Fibroblast of mammary gland (primary cell): ENCODE data around the gene FAM236B.
A peak's percentile ranks its signal among the peaks of the same experiment; 100 is the strongest.
"Not testable (repeated sequence)": the region's sequence is repeated elsewhere in the genome, so short reads cannot be mapped to it uniquely, and the experiment has no call there.

Experiments used
- DNase-seq: peaks from one replicate; pipeline ENCODE4 v3.0.0-alpha.2; 2010; ENCODE audit warnings: low read depth
- H3K4me3 ChIP-seq: 2 replicates; pipeline ENCODE4 v1.5.1; 2011; ENCODE audit warnings: low read depth, mild to moderate bottlenecking, low read length, moderate library complexity; ENCODE audit not compliant: control insufficient read depth
- TF ChIP-seq, protein P1 (sequence below): conservative IDR thresholded peaks from 2 replicates; pipeline ENCODE4 v1.5.1; 2011; ENCODE audit warnings: low read depth, low read length, inconsistent platforms; ENCODE audit not compliant: control insufficient read depth, insufficient read depth

Gene FAM236B

DNA sequence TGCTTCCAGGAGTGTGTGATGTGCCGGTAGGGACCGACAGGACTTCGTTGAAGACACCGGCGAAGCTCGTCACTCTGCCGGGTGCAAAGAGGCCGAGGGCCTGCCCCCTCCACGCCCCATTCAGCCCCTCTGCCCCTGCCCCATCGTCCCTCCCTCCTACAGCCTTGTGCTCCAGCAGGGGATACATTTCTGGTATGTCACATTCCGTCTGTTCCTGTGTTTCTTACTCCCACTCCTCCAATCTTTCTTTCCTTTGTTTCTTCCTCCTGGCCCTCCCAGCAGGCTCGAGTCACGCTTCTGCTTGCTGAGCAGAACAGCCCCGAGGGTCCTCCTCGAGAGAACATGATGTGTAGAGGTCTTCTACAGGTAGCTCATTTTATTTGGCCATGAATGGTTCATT, at the start of gene FAM236B:
Gene FAM236B, minus strand, starts transcription at position 101 of the 400 bp plus-strand sequence. Its CDS starts 100 bp downstream, at position 1.
- H3K4me3 ChIP-seq, DNase-seq: not testable (repeated sequence)

DNA sequence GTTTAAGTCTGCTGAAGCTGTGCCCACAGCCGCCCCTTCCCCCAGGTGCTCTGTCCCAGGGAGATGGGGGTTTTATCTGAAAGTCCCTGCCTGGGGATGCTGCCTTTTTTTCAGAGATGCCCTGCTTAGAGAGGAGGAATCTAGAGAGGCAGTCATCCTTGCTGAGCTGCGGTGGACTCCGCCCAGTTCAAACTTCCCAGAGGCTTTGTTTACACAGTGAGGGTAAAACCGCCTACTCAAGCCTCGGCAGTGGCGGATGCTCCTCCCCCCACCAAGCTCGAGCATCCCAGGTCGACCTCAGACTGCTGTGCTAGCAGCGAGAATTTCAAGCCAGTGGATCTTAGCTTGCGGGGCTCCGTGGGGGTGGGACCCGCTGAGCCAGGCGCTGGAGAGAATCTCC, 48.2 kb upstream of the FAM236B start:
- H3K4me3 ChIP-seq, DNase-seq: not testable (repeated sequence)

DNA sequence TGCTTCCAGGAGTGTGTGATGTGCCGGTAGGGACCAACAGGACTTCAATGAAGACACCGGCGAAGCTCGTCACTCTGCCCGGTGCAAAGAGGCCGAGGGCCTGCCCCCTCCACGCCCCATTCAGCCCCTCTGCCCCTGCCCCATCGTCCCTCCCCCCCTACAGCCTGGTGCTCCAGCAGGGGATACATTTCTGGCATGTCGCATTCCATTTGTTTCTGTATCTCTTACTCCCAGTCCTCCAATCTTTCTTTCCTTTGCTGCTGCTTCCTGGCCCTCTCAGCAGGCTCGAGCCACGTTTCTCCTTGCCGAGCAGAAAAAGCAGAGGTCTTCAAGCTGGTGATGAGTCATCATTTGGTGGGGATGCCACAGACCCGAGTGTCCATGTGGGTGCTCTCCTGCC, 25.6 kb upstream of the FAM236B start, which contains the start of gene FAM236D:
Gene FAM236D, minus strand, starts transcription at position 101 of the 400 bp plus-strand sequence. Its CDS starts 100 bp downstream, at position 1.
- DNase-seq, H3K4me3 ChIP-seq: not testable (repeated sequence)

DNA sequence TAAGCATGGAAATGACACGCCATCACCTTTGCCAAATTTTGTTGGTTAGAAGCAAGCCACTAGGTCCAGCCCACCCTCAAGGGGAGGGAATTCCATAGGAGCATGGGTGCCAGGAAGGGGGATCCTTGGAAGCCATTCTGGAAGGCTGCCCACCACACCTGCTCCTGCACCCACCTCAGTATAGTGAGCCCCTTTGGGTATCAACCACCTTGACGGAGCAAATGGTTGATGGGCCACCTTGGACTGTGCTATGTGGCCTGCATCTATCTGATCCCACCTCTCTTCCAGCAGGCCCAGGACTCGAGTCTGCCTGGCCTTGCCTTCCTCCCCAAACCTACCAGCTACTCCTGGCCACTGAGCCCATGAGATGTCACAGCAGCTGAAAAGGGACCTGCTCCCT, 7.9 kb upstream of the FAM236B start:
- not testable (repeated sequence) for DNase-seq, H3K4me3 ChIP-seq

DNA sequence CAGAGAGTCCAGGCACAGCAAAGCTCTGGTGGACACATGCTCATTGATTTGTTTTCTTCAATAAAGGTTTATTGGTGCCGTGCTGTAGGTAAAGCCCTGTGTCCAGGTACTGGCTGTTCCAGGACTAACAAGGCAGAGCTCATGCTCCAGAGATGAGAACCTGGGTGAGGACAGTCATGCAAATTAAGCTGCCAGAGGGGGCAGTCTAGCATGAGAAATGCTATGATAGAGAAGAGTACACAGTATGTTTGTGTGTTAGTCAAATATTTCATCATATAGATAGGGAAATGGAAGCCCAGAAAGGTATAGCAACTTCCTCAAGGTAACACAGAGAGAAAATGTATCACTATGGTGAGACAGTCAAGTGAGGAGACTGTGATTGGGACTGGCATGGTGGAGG, 5.7 kb upstream of the FAM236B start:
- not testable (repeated sequence) for DNase-seq

DNA sequence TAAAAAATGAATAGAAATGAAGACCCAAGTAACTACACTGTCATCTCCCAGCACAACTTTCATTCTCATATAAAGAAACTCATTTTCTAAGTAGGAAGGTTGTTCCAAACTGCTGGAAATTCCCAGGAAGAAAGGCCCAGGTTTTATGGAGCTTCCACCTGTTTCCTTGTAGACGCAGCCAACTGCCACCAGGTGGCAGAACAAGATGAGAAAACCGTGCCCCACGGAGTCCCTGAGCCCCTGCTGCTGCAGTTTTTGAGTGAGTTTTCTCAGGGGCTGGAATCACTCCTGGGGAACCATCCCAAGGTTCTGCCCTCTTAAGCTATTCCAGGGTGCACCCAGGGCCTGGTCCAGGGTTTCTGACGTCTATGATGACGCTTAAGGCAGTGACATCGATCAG, 1.5 kb upstream of the FAM236B start:
- H3K4me3 ChIP-seq, DNase-seq: not testable (repeated sequence)

More for the DNA sequence above, 5.7 kb upstream of the FAM236B start:
- not testable (repeated sequence) for H3K4me3 ChIP-seq

DNA sequence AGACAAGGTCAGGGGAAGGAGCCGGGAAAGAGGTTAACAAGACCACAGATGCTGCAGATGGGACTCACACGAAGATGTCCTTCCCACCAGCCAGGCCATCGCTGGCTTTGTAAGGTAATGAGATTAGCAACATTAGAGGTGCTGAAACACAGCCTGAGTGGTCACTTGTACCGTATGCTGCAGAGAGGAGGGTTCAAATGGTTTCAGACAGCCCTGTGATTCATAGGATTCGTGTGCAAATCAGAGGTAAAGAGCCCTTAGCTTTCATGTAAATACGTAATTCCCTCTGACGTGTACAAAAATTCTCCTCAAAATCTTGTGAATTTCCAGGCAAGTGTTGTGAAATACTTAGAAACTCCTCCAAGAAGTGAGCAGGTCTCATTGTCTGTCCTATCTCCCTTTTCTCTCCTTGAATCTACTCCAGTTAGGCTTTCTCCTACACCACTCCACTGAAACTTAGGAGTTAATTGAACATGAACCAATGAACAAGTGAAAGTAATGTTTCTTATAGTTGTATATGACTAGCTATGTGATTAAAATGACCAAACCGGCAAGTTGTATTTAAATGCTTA, 991 bp upstream of the FAM236B start:
- DNase-seq, H3K4me3 ChIP-seq: not testable (repeated sequence)

DNA sequence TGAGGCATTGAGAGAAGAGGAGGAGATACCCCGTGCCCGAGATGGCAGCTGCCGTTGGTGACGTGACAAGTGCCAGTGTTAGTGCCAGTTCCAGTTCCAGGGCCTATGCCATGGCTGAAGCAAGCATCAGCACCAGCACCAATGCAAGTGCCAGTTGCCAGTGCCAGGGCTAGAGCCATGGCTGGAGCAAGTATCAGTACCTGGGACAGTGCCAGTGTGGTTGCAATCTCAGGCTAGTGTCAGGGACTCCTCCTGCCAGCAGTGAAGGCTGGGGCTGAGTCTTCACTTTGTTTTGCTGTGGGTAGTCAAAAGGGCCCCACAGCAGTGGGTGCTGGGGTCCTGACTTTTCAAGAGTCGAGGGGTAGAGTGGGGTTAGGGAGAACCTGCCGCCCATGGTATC, 4.3 kb downstream of the FAM236B start:
- DNase-seq, H3K4me3 ChIP-seq: not testable (repeated sequence)

DNA sequence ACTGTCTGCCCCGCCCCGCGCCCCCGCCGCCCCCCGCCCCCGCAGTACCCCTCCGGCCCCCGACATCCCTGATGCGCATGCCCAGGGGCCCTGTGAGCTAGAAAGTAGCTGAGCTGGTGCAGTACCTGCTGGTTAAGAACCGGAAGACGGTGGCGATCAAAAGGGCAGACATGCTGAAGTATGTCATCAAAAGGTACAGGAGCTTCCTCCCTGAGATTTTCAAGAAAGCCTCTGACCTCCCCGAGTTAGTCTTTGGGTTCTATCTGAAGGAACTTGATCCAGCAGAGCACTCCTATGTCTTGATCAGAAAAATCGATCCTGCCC, 5.0 kb downstream of the FAM236B start:
- H3K4me3 ChIP-seq, DNase-seq: not testable (repeated sequence)

DNA sequence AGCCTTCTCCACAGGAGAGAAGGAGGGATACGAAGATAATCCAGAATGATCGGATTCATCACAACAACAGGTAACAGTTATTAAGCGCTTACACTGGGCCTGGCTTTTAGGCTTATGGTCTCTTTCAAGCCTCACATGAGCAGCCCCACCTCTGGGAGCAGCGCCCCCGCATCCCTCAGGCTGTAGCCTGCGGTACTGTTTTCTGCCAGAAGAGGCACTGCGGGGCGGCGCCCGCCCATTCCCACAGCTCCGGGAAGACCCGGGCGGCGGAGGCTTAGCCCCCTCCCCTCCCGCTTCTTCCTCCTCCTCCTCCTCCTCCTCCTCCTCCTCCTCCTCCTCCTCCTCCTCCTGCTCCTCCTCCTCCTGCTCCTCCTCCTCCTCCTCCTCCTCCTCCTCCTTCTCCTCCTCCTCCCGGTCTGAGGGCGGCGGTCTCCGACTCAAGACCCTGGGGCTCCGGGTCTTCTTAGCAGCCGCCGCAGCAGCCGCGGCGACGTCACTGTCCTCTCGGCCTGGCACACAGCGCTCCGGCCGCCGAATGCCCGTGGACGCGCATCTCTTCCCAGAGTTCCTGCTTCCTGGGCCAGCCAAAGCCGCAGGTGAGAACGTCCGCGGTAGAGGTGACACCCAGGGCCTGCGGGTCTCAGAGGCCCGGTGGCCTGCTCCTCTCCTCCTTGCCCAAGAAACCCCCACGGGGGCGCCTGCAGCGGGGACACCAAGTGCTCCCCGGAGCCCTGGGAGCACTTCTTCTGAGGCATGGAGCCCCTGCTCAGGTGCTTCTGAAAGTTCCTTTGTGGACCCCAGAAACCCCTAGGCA, 5.6 kb downstream of the FAM236B start, which contains the start of gene DMRTC1B:
Gene DMRTC1B, plus strand, starts transcription at position 238 of the 814 bp plus-strand sequence. CDS start 68,246 bp downstream, outside the sequence.
- not testable (repeated sequence) for DNase-seq, H3K4me3 ChIP-seq

DNA sequence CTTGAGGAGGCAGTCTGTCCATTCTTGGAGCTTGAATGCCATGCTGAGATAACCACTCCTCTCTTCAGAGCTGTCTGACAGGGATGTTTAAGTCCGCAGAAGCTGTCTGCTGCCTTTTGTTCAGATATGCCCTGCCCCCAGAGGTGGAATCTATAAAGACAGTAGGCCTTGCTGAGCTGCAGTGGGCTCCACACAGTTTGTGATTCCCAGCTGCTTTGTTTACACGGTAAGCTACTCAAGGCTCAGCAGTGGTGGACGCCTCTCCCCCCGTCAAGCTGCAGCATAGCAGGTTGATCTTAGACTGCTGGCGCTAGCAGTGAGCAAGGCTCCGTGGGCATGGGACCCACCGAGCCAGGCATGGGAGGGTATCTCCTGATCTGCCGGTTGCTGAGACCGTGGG, 22.0 kb downstream of the FAM236B start:
- not testable (repeated sequence) for DNase-seq, H3K4me3 ChIP-seq

DNA sequence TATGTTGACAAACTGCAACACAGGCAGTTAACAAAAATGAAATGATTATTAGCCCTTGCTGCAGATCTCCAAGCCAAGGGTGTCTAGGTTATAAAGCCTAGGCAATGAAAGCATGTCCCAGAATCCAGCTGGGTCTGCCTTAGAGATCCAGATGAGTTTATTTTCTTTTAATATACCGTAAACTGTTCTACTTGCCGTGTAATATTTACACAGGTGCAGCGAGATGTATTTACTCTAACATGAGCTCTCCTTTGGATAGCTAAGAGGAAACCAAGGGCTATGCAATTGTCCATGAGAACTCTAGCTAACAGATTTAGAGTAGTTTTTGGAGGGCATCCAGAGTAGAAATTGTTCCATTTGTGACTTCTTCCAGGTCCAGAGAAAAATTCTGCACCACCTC, 33.9 kb downstream of the FAM236B start:
- H3K4me3 ChIP-seq, DNase-seq: not testable (repeated sequence)

DNA sequence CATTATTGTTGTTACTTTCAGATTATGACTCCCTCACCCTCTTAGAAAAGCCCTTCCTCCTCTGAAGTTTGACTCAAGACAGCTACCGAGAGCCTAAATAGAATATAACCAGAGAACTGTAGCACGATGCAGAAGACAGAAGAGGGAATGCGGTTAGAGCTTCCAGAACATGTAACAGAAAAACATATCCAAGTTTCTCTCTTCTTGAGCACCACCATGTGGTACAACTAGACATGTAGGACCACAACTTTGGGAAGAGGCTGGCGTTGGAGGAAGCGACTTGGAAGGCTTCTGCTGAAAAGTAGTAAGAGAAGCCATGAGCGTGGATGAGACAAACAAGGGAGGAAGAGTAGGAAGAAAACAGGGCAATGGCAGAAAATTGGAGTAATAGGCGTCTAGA, 36.9 kb downstream of the FAM236B start:
- H3K4me3 ChIP-seq, DNase-seq: not testable (repeated sequence)

DNA sequence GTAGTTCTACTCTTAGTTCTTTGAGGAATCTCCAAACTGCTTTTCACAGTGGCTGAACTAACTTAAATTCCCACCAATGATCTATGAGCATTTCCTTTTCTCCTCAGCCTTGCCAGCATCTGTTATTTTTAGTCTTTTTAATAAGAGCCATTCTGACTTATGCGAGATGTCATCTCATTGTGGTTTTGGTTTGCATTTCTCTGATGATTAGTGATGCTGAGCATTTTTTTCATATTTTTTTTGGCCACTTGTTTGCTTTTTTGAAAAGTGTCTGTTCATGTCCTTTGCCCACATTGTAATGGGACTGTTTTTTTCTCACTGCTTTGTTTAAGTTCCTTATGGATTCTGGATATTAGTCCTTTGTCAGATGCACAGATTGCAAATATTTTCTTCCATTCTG, 46.9 kb downstream of the FAM236B start:
- DNase-seq, result peak; percentile 52
- TF ChIP-seq, protein P1, sequence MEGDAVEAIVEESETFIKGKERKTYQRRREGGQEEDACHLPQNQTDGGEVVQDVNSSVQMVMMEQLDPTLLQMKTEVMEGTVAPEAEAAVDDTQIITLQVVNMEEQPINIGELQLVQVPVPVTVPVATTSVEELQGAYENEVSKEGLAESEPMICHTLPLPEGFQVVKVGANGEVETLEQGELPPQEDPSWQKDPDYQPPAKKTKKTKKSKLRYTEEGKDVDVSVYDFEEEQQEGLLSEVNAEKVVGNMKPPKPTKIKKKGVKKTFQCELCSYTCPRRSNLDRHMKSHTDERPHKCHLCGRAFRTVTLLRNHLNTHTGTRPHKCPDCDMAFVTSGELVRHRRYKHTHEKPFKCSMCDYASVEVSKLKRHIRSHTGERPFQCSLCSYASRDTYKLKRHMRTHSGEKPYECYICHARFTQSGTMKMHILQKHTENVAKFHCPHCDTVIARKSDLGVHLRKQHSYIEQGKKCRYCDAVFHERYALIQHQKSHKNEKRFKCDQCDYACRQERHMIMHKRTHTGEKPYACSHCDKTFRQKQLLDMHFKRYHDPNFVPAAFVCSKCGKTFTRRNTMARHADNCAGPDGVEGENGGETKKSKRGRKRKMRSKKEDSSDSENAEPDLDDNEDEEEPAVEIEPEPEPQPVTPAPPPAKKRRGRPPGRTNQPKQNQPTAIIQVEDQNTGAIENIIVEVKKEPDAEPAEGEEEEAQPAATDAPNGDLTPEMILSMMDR, result no peak
- no peak overlapping the region for H3K4me3 ChIP-seq

DNA sequence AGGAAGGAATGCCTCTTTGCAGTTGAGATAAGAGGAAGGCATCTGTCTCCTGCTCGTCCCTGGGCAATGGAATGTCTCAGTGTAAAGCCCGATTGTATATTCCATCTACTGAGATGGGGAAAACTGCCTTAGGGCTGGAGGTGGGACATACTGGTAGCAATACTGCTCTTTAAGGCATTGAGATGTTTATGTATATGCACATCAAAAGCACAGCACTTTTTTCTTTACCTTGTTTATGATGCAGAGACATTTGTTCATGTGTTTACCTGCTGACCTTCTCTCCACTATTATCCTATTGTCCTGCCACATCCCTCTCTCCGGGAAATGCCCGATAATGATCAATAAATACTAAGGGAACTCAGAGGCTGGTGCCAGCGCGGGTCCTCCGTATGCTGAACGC, 48.8 kb downstream of the FAM236B start:
- not testable (repeated sequence) for DNase-seq, H3K4me3 ChIP-seq
